Ascending aorta (tissue), 2 donors: Measurements from ENCODE around the gene RAP1A. TPM values are rescaled to one million over a fixed set of nuclear protein-coding genes. Genes with fewer than 3 reads are reported as not detected.
A peak's percentile ranks its signal among the peaks of the same experiment; 100 is the strongest.

Source experiments
- DNase-seq, 2 donors: peaks; one replicate each; pipeline ENCODE4 v3.0.0-alpha.2; 2019; ENCODE audit warnings: low spot score in 2 of 2
- H3K27ac ChIP-seq, 2 donors: fragments of 200-600 bp; sonication (generic); one replicate each; pipeline ENCODE4 v1.5.1; 2016 to 2017; ENCODE audit warnings: mild to moderate bottlenecking in 1 of 2
- H3K27me3 ChIP-seq: fragments of 200-600 bp; sonication (generic); one replicate; pipeline ENCODE4 v1.5.1; 2017
- H3K36me3 ChIP-seq, 2 donors: fragments of 200-600 bp; sonication (generic); one replicate each; pipeline ENCODE4 v1.5.1; 2016
- H3K4me1 ChIP-seq, 2 donors: fragments of 200-600 bp; sonication (generic); one replicate each; pipeline ENCODE4 v1.5.1; 2016 to 2017; ENCODE audit warnings: mild to moderate bottlenecking in 1 of 2
- H3K4me3 ChIP-seq, 2 donors: fragments of 200-600 bp; sonication (generic); one replicate each; pipeline ENCODE4 v1.5.1; 2016 to 2017; ENCODE audit warnings: mild to moderate bottlenecking in 1 of 2
- H3K9me3 ChIP-seq, 2 donors: fragments of 200-600 bp; sonication (generic); one replicate each; pipeline ENCODE4 v1.5.1; 2016
- CTCF ChIP-seq, 3 experiments: fragments of 200-600 bp in 2 of 3; fragments of 450-650 bp in 1 of 3; sonication (generic) in 2 of 3; IDR thresholded peaks; one replicate each; pipeline ENCODE4 v1.5.1; 2016 to 2019; ENCODE audit warnings: antibody characterized with exemption in 3 of 3, mild to moderate bottlenecking in 1 of 3, moderate library complexity in 1 of 3
- intact Hi-C: fragments of 100-400 bp; cut with DNase I; formaldehyde crosslinking; loops from one replicate; pipeline ENCODE4 v1.15.1; 2023
- total RNA-seq: library from RNA; depleted of rRNA; stranded (reverse); fragments of >200 nt; gene quantifications from one replicate; pipeline ENCODE4 v1.1.0, GENCODE V29; 2016

RAP1A gene
- total RNA-seq, 1 donor from 2014 or later: 44.1 TPM

DNA sequence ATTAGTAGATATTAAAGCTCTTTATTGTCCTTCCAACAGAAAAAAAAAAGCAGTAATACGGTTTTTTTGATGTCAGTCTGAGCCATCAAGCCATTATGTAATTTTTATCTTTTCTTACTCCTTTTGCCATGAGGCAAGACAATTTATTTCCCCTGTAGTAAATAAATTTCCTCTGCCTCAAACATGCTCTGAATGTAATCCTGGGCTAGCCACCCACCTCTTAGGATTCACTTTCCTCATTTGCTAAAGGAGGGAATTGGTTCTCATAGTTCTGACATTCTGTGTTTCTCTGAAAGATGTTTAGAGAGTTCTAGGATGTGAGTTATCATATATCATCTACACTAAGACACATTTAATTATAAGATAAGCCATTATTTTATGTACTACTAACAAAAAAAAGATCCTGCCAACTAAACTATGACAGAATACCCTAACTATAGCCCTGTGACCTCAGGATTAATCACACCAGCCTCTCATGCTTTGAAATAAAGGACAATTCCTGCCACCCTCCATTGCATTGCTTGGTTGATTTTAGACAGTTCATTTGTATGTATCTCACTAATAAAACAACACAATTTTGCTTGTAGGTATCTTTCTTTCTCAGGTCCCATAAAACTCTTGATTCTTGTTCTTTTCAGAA is 34.0 kb upstream of the RAP1A start:
- no peaks in the 10 kb centered on the region for H3K36me3 ChIP-seq
- H3K9me3 ChIP-seq: no peaks in the 10 kb centered on the region
- no peak for TF ChIP-seq CTCF (IDR thresholded peaks at IDR 0.05)
- H3K27me3 ChIP-seq: no peaks in the 10 kb centered on the region
- intact Hi-C loops: no loop called here
- H3K4me3 ChIP-seq: no peak overlapping the region
- H3K27ac ChIP-seq: no peak overlapping the region
- no peaks in the 10 kb centered on the region for H3K4me1 ChIP-seq
- no peak for DNase-seq

- Histone ChIP-seq H3K4me3 (no peak overlapping the region), H3K4me1 (no peaks in the 10 kb centered on the region), H3K9me3 (no peaks in the 10 kb centered on the region), H3K27ac (no peak overlapping the region), H3K36me3 (no peaks in the 10 kb centered on the region), H3K27me3 (no peaks in the 10 kb centered on the region)
- TF ChIP-seq CTCF (IDR thresholded peaks at IDR 0.05): no peak
- no peak for DNase-seq
- intact Hi-C loops: no loop called here
Measured at GRCh38 chr1:111586112-111586511, 33.5 kb upstream of the RAP1A start.

- H3K9me3 ChIP-seq: no peaks in the 10 kb centered on the region
- H3K4me1 ChIP-seq: peaks cover 0 to 10% of the 10 kb centered on the region in 2 donors
- intact Hi-C loops: no loop called here
- H3K36me3 ChIP-seq: no peaks in the 10 kb centered on the region
- DNase-seq: no peak
- H3K4me3 ChIP-seq: no peak overlapping the region
- H3K27ac ChIP-seq: no peak overlapping the region
- H3K27me3 ChIP-seq: no peaks in the 10 kb centered on the region
- no peak for TF ChIP-seq CTCF (IDR thresholded peaks at IDR 0.05)
Measured at GRCh38 chr1:111587509-111588174, 31.9 kb upstream of the RAP1A start.

GRCh38 chr1:111591937-111592336 is 27.7 kb upstream of the RAP1A start:
- Histone ChIP-seq H3K9me3 (no peaks in the 10 kb centered on the region), H3K4me1 (peaks cover 5 to 21% of the 10 kb centered on the region in 2 donors), H3K4me3 (no peak overlapping the region), H3K27ac (peak overlapping the region; percentile 74 to 75), H3K36me3 (no peaks in the 10 kb centered on the region), H3K27me3 (no peaks in the 10 kb centered on the region)
- no peak for TF ChIP-seq CTCF (IDR thresholded peaks at IDR 0.05)
- intact Hi-C loops: loop anchor here (1.0 to 5.0 kb wide), 4 partner anchors 27 to 145 kb away; partner anchors contain the start of genes INKA2 and RAP1A
- DNase-seq: no peak

DNA sequence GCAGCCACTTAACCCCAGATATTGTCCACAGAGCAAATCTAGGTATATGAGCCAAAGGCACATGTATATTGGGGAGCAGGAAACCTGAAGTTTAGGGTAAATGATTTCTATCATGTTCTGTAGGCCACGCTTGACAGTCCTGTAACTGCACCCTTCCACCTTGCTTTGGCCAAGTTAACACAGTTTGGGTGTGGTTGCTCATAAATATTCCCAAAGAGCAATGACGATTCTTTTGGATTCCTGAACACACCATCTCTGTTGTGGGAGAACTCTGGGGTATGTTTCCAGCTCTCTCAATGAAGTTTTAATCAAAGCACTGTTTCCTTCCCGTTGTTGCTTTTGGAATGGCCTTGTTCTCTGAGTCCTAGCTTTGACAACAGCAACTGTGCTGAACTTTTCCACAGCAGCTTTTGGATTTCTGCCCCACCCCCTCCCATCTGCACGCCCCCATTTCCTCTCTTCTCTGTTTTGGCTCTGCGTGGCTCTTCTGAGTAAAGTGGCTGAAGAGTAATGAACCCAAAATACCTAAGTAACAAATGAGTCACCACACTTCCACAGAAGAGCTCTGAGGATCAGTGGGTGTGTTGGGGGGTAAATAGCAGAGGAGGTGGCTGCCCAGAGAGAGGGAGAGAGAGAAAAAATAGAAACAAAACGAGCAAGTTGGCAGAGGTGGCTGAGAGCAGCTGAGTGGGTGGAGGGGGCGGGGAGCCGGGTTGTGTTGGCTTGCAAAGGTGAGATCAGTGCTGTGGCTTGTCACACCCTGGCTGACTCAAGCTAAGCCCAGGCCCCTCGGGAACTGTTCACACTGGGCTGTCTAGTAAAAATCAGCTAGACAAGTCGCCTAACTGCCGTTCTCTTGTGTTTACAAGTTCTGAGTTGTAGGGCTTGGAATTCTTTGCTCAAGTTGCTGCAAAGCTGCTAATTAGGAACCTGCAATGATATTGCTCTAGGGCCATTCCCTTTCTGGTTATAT is 26.9 kb upstream of the RAP1A start:
- H3K9me3 ChIP-seq: no peaks in the 10 kb centered on the region
- peak; percentile 87 to 97 for DNase-seq
- peak overlapping the region; percentile 74 to 75 for H3K27ac ChIP-seq
- H3K36me3 ChIP-seq: no peaks in the 10 kb centered on the region
- peak overlapping the region; percentile 27 to 39 for H3K4me3 ChIP-seq
- H3K27me3 ChIP-seq: no peaks in the 10 kb centered on the region
- no peak for TF ChIP-seq CTCF (IDR thresholded peaks at IDR 0.05)
- intact Hi-C loops: loop anchor here (1.0 to 5.0 kb wide), 4 partner anchors 27 to 145 kb away; partner anchors contain the start of genes INKA2 and RAP1A
- H3K4me1 ChIP-seq: peaks cover 5 to 21% of the 10 kb centered on the region in 2 donors
